DMS53 treated with DMSO at 0.1 percent for 48 hours (cell line): ENCODE data around the gene CHN2.

Experiments
- DNase-seq: peaks from one replicate; lab custom pipeline; 2025; ENCODE audit not compliant: unreplicated experiment; lab: John Stamatoyannopoulos, UW

Gene CHN2

DNA sequence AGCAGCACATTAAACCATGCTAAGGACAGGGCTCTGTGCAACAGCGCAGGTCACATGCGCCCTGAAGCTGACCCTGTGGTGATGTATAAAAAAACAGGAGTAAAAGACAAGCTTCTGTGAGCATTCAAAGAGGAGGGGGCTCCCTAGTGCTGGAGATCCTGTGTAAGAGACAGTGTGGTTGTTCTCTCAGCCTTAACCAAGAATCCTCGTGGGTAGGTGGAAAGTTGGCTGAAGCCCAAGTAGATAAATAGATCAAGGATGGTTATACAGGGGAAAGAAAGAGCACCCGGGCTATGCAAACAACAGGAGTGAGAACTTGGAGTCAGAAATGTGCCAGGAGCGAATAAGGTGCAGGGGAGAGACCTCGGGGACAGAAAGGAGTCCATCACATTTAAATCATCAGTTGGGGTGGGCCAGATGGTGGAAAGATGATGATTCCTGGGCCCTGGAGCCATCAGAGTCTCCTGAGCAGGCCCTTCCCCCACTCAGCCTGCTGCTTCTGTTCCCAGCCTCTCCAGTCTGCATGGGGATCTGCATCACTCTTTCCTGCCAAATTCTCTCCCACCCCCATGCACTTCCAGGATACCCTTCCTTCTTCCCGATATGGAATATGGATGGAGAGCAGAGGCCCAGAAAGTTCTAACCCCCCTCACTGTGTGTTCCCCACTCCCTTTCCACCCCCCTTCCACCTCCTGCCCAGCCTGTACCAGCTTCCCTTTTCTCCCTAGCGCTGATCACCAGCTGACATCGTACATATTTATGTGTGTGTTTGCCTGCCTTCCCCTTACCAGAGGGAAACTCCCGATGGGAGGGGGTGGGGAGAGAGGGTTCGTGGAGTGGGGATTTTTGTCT, 291.0 kb downstream of the CHN2 start:
- peak; percentile 12 for DNase-seq

DNA sequence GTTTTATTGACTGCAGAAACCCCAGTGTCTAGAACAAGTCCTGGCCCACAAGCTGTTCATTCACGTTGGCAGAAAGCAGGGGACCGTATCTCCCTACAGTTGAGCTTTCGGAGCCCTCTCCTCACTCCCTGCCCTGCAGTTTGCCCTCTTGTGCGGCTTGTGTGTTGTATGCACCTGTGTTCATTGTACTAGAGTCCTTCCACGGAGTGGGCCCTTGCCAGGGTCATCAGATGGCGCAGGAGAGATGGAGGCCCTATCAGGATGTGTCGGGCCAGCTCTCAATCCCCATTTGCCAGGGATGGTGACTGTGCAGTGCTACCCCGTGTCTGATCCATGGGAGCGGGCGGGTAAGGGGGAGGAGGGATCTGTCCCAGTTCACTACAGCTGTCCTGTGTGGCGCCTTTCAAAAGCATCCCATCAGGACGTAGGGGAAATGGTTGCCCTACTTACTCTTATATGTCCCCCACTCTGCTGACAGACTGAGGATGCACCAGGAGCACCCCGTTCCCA, 291.7 kb downstream of the CHN2 start:
- DNase-seq: no peak

DNA sequence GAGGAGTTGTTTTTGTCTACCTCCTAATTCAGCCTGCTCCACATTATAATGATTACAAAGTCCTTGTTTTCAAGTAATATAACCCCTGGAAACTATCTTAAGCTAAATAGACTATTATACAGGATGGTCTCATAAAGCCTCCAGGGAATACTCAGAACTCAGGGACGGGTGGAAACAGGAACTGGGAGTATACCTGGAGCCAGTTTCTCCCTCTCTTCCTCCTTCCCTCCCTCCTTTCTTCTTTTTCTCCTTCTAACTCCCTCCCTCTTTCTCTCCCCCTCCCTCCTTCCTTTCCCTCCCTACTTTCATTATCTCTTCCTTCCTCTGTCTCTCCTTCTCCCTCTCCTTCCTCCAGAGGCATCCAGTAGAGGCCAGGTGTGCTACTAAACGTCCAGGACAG, 292.8 kb downstream of the CHN2 start:
- no peak for DNase-seq

DNA sequence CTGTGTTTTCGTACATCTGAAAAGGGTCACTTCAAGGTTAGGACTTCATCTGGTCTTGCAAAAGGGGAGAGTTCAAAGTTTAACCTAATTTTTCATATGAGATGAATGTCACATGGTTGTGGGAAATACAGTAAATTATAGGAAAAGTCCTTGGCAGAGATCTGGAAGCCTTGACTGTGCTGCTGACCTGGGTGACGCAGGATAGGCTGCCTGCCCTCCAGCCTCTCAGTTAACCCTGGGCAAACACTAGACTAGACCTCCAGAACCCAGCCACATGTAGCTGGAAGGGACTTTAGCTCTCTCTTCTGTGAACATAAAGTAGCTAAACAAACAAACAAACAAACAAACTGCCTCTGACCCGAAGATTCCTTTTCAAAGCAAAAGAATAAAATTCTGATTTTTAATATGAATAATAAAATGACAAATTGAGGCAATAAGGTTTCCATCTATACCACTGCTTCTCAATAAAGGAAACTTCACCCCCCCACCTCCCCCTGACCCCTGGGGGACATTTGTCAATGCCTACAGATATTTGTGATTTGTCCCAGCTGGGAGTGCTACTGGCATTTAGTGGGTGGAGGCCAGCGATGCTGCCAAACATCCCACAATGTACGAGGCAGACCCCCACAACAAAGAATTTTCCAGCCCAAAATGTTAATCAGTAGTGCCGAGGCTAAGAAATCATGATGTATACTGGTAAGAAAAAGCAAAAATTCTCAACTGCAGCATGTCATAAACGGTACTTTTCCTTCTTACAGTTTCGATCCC, 293.8 kb downstream of the CHN2 start:
- DNase-seq: no peak

DNA sequence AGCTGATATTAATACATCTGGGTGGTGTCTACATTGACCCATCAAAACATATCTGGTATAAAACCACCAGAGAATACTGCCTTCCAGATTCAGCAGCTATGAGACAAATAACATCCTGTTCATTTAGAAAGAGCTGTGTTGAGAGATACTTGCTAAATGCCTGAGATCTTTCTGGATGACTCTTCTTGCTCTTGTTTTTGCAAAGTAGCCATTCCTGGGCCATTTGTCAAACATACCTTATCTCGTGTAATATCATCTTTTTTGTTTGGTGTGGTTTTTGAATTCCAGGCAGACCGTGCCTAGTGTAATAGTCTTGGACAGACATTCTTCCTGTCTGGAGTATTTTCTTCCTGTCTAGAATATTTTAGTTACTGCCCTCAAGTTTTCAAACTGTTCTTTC, 294.4 kb downstream of the CHN2 start:
- DNase-seq: no peak

DNA sequence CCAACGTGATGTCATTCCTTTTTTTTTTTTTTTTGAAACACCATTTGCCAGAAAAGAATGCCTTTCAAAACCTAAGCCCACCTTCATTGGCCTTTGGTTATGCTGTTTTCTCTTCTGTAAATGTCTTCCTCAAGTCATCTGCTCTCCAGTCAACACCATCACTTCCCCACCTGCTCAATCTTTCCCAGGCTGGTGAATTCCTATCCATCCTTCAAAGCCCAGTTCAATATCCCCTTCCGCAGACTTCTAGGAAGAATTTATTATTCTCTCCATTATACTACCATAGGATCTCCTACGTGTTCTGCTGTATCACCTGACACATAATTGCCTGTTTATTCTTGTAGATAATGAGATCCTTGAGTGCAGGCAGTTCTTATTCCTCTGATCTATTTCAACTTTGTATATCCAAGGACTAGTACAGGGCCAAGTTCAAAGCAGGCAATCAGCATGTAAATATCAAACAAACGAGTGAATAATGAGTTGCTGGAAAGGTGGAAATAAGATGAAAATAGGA, 295.6 kb downstream of the CHN2 start:
- DNase-seq: no peak

DNA sequence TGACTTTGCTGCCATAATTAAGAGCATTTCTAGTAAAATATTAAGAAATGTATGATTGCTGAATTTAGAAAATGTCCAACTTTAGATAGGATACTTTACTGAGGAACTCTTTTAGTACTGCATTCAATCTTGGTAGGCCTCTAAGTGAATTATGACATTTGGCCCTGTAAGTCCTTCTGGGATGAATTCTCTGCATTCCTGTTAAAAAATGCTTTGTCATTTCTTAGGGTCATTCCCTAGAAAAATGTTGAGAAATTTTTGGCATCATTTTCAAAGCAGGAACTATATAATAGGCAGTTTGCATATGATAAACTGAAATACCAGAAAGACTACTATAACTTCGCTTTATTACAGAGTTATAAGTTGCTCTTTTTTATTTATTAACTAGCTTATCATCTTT, 299.8 kb downstream of the CHN2 start:
- no peak for DNase-seq

DNA sequence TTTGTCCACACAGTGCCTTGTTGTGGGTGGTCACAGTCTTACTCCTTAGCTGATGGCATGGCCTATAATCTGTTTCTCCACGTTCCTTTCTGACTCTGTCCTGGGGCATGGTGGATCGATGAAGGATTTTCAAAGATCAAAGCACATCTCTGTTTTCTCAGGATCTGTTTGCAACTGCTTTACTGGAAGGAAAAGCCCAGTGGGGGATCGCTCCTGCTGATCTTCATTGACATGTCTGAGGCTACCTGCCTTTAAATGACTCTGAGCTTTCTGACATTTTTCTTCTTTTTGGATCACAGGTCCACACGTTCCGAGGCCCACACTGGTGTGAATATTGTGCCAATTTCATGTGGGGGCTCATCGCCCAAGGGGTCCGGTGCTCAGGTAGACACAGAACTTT, 301.1 kb downstream of the CHN2 start:
- DNase-seq: no peak

DNA sequence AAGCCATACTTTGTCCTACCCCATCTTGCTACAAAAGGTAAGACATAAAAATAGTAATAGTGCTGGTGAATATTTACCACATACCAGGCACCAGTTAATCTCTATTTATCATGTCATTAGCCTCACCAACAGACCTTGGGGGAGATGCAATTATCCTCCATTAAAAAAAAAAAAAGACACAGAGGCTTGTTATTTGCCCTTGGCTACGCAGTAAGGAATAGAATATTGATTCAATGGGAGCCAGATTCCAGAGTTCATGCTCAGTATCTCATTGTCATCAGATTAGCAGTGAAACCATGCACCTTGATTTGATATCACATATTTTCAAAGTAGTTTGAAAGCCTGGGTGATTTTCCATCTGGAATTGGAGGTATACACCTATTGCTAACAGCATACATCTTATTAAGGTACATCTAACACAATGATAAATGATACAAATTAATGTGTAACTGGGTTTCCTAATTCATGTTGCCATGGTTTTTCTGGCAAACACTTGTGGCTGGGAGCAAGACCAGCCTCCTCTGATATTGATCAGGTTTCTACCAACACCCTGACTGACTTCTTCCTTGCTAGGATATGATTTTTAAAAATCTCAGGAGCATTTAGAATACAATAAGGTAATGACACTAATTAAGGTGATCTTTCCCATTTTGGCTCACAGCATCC, 301.9 kb downstream of the CHN2 start:
- DNase-seq: no peak

DNA sequence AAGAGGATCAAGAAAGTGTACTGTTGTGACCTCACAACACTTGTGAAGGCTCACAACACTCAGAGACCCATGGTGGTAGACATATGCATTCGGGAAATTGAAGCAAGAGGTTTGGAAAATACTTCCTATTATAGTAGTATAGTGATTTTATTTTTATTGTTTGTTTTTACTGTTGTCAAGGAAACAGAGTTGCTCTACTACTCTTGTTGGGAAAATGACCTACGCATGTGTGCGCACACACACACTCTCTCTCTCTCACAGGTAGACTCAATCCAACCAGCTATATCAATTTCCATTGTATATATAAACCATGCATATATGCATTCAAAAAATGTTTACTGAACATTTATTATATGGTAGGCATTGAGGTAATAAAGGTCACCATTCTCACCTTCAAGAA, 305.4 kb downstream of the CHN2 start:
- DNase-seq: no peak

DNA sequence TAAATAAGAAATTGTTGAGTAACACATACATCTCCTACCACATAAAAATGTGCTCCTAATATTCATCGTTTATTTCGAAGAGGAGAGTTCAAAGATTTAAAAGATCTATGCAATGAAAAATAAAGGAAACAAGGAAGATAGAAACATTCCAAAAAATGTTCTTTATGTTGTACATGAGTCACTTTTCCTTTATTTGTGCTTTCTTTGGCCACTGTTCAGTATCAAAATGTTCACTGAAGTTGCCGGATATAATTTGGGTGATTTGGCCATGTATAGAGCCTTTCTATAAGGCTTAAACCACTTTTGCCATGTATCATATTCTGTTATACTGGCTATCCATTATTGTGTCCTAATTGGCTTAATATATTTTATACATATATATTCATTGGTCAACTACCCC, 306.1 kb downstream of the CHN2 start:
- no peak for DNase-seq

DNA sequence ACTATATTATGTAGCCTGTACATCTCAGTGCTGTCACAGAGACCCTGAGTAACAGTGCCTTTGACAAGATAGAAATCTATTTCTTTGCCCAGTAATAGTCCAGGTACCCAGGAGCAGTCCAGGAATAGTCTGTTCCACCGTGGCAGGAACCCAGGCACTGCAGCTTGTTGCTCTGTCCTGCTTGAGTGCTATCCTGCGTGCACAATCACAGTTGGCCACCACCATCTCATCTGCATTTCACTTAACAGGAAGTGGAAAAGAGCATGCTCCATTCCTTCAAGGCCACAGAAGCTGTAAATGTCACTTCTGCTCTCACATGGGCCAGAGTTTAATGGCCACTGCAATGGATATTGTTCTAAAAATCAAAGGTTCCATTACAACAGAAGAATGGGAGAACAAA, 307.6 kb downstream of the CHN2 start:
- no peak for DNase-seq

DNA sequence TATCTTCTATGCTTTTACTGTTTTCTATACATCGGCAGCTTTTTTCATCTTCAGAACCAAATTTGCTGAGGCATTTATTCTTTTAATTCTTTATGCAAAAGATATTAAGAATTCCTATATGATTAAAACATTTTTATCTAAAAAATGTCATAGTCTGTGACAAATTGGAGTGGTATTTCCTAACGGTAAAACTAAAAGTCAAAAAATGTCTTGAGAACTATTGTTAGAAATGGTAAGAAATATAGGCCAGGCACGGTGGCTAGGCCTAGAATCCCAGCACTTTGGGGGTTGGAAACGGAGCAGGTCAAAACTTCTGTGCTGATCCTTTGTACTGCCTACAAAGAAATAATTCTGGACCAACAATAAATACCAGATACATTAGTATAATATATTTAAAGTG, 311.4 kb downstream of the CHN2 start:
- DNase-seq: no peak

DNA sequence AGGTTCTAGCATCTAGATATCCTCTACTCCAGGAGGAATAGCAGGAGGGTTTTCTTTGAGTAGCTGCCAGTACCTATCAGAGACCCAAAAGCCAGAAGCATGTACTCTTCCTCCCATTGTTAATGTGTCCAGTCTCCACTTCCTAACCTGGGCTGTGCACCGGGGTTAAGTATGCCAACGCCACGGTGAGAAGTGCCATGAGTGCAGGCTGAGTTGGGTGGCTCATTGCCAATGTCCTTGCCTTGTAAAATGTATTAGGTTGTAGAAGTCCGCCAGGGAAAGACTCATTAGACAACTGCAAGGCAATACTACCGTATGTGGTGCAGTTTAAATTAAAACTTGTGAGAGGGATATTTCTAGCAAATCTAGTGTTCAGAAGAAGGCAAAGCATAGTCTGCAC, 314.0 kb downstream of the CHN2 start:
- DNase-seq: no peak

DNA sequence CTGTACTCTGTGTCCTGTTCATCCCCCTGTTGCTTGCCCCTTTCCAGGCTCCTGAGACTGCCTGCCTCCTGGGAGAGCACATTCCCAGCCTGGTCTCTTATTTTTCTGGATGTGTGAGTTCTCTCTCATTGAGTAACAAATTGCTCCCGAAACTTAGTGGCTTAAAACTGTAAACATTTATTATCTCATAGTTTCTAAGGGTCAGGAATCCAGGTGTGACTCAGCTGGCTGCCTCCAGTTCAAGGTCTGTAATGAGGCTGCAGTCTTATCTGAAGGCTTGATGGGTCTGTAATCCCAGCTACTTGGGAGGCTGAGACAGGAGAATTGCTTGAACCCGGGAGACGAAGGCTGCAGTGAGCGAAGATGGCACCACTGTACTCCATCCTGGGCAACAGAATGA, 315.5 kb downstream of the CHN2 start:
- DNase-seq: no peak

DNA sequence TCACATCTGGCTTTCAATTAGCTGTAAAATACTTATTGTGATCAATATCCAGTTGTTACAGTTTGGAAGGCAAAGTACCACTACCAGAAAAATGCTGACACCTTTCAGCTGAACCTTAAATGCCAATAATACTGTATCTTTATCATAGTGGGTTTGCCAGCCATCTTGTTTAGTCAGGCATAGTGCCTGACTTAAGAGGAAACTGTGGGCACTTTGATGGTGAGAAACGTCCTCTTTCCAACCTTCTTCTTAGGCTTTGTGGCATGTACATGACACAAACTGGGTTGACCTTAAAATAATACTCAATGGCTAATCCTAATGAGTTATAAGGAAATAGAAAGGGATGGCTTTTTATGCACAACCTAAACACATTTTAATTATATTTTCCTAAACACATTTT, 316.8 kb downstream of the CHN2 start:
- DNase-seq: no peak

DNA sequence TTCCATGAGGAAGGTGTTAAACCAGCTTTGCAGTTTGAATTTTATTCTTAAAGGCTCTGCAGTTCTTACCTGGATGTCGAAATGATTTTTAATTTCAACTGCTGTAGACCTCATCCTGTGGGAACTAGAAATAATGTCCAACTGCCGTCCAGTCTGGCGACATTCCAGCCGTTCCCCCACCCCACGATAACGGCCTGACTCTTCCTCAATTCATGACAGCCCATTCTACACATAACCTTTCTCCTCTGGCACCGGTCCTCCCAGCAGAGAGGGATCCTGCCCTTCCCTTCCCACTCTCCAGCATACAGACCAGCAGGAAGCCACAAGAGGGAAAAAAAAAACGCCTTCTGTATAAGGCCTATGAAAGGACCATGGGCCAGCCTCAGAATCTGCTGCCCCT, 317.3 kb downstream of the CHN2 start:
- no peak for DNase-seq

DNA sequence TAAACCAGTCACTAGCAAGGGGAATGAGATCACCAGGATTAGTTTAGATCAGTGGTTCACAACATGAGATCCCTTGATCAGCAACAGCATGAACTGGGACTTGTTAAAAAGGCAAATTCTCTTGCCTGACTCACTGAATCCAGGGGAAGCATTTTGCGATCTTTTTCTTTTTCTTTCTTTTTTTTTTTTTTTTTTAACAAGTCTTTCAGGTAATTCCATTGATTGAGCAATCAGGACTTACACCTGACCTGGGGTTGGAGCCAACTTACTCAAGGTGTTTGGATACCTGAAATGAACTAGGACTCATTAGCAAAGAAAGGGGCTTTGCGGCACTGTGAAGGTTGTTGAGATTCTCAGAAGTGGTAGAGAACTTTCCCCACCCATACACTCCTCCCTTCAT, 321.9 kb downstream of the CHN2 start:
- DNase-seq: no peak

DNA sequence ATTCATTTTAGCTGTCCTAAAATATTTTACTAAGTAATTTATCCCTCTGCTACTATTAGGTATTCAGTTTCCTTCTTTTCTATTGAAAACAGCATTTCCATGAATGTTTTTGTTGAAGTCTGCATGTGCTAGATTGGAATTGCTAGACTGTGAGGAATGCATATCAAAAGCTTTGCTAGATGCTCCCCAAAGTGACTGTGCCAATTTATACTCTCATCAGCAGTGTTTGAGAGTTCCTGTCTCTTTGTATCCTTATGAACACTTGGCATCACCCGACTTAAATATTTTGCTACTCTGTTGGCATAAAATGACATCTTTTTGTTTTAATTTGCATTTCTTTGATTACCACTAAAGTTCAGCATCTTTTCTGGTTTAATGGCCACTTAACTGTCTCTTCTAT, 324.0 kb downstream of the CHN2 start:
- DNase-seq: no peak

DNA sequence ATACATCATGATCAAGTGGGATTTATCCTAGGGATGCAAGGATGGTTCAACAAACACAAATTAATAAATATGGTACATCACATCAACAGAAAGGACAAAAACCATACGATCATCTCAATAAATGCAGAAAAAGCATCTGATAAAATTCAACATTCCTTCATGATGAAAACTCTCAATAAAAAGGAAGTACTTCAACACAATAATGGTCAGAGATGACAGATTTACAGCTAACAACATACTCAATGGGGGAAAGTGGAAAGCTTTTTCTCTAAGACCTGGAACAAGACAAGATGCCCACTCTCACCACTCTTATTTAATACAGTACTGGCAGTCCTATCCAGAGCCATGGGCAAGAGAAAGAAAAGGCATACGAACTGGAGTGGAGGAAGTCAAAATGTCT, 329.2 kb downstream of the CHN2 start:
- DNase-seq: no peak

DNA sequence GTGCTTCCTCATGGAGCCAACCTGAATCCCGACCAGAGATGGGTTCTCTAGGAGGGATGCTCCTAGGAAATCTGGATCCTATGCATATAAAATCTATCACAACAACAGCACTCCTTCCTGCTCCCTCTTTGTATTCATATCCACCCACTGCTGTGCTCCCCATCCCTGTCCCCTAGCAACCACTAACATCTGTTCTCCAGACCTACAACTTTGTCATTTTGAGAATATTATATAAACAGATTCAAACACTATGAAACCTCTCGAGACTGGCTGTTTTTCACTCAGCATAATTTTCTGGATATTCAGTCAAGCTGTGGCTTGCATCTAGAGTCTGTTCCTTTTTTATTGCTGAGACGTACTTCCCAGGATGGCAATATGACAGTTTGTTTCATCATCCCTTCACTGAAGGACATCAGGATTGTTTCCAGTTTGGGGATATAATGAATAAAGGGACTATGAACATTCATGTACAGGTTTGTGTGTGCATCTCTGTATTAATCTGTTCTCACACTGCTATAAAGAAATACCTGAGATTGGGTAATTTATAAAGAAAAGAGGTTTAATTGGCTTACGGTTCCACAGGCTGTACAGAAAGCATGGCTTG, 333.0 kb downstream of the CHN2 start:
- DNase-seq: no peak
